ENCODE measurements around the gene WDR35.
"Not testable (repeated sequence)": the region's sequence is repeated elsewhere in the genome, so short reads cannot be mapped to it uniquely, and the experiment has no call there.

The WDR35 gene

DNA sequence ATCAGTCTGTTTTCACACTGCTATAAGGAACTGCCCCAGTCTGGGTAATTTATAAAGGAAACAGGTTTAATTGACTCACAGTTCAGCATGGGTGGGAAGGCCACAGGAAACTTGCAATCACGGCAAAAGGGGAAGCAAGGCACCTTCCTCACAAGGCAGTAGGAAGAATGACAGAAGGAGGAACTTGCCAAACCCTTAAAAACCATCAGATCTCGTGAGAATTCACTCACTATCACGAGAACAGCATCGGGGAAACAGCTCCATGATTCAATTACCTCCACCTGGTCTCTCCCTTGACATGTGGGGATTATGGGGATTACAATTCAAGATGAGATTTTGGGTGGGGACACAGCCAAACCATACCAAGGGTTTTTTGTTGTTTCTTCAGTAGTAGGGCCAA is 97.9 kb downstream of the WDR35 start:
- DNase-seq = not testable (repeated sequence)

DNA sequence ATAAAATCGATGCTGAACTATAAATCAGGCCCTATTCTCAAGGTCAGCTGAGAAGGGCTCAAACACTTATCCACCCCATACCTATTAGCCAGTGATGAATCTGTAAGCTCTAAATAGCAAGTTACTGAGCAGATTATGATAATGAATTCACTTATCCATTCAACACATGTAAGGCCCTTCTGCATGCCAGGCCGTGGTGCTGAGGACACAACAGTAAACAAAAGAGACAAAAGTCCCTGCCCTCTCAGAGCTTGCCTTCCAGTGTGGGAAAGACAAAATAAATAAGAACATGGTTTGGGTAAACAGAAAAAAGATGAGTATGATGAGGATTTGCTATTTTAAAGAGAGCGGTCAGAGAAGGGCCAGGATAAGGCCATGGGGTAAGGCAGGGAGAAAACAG is 99.8 kb downstream of the WDR35 start:
- no peak for DNase-seq

DNA sequence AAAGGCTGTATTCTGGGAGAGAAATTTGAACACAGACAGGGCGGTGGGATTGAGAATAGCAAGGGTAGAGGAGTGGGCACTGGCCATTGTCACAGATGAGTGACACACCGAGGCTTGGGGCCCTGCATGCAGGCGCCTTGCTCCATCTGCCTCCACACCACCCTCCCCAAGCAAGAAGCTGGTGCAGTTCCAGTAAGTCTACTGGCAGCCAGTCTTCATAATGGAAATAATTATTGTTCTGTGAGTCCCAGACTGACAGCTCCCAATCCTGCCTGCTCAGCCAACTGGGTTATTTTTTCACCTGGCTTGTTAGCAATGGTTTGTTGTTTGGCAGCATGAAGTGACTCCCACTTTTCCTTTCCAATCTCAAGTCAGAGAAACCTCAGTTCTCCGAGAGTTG is 101.1 kb downstream of the WDR35 start:
- DNase-seq = no peak

DNA sequence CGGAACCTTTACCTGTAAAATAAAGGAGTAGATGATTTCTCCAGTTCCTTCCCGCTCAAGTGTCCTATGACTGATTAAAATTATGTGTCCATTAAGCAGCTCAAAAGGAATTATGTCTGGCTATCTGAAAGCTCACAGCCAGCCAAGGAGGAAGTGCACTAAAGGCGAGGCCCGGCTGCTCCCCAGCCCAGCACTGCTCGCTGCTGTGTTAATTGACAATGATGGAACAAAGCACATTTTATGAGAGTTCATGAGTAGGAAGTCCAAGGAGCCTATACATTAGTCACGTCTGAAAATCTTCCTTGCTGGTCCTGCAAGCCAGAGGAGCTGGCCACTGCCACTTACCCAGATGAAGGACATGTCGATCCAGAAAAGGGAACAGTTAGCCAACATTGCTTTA is 102.4 kb downstream of the WDR35 start:
- no peak for DNase-seq

DNA sequence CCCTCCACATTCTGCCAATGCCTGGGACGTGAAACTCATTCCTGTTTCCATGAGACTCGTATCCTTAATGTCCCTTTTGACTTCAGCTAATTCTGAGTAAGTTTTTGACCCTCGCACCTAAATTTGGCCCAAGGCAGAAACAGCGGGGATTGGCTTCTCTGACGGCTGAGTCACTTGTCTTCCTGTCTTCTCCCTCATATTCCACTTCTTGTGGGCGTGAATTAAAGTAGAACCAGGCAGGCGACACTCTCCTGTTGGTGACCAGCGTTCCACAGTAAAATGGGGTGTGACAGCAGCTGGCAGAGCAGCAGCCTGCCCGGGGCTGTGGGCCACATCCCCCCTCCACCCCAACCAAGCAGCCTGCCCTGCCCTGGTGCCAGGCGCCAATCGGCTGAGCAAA is 103.6 kb downstream of the WDR35 start:
- no peak for DNase-seq

- DNase-seq = no peak
Measured at GRCh38 chr2:19885791-19886190, 104.1 kb downstream of the WDR35 start.

DNA sequence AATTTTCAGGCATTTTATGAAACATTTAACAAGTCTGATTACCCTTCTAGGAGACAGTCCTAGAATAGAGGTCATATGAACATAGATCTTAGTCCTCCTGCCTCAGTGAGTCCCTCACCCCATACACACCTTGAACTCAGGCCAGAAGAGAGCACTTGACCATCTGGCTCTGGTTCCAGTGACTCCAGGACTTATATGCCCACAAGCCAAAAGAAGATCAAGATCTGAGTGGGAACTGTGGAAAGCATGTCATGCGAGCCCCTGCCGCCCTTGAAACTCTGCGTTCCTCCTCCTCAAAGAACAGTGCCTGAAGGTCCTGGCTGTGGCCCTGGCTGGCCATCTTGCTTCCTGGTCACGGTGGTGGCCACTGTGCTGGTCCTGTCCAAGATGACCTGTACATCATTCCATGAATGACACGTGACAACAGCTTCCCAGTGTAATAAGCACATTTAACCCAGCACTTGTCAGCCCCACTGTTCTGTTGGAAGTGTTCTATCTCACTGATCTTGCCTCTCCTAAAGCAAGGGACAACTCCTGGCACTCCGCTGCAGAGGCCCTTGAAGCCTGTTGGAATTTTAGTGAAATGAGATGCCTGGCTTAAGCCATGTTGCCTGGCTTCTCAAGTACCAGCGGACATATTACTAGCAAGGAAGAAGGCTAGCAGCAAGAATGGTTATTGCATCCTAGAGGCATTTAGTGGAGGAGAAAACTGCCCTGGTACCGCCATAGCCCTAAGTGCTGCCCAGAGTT is 105.8 kb downstream of the WDR35 start:
- DNase-seq = no peak

DNA sequence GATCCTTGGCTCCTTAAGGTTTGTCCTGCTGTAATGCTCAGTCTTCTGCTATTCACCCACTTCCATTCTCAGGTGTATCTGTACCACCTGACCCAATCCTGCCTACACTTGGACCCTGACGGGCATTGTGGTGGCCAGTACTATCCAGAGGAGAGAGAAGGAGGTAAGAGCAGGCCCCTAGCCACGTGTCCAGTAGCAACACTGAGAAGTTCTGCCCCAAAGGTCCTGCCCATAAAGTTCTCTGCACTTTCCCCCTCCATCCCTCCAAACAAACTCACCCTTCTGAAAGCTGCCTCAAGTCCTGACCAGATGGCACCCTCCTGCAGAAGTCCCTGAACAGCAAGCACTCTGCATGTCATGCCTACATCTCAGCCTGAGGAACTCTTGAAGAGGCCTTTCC is 106.4 kb downstream of the WDR35 start:
- no peak for DNase-seq

DNA sequence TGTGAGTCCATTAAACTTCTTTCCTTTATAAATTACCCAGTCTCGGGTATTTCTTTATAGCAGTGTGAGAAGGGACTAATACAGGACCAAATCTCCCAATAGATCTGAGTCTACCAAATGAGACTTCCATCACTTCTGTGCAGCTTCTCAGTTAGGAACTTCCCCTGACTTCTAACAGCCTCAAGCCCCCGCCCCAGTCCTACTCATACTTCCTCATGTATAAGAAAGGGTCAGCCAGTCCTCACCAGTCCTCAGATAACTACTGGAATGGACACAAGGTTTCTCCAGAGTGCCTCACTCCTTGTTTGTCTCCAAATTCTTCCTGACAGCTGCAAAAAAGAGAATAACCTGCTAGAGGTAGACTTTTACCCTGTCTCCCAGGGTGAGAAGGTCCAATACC is 107.6 kb downstream of the WDR35 start:
- DNase-seq = no peak

DNA sequence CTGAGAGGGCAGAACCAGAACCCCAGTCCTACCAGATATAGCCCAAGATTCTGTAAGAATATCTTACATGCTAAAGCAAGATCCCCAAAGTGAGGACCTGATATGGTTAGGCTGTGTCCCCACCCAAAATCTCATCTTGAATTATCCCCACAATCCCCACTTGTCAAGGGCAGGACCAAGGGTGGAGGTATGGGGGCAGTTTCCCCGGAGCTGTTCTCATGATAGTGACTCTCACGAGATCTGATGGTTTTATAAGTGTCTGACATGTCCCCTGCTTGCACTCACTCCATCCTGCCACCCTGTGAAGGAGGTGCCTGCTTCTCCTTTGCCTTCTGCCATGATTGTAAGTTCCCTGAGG is 108.0 kb downstream of the WDR35 start:
- no peak for DNase-seq

- DNase-seq = no peak
Measured at GRCh38 chr2:19881221-19881907, 108.5 kb downstream of the WDR35 start.

DNA sequence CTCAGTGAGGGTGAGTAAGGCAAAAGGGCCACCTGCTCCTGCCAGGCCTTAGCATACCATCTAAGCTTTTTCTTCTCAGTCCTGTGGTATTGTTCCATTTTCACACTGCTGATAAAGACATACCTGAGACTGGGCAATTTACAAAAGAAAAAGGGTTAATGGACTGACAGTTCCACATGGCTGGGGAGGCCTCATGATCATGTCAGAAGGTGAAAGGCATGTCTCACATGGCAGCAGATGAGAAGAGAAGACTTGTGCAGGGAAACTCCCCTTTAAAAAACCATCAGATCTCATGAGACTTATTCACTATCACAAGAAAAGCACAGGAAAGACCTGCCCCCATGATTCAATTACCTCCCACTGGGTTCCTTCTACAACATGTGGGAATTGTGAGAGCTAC is 109.7 kb downstream of the WDR35 start:
- not testable (repeated sequence) for DNase-seq

DNA sequence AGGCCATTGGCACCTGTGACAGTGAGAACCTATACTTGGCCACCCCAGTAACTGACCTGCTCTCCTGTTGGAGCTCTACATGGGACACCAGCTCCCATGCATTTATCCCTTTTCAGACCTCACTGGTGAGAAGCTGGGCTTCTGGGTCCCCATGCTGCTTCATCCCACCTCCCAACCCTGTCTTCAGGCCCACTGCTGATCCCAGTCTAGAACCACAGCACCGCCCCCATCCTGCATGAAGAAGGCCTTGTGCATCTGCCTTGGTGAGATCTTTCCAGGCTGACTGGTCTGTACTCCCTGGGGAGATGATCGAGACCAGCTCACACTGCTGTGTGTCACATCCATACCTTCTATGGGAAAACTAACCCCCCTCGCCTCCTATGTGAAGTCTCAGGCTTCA is 110.8 kb downstream of the WDR35 start:
- DNase-seq = no peak

GRCh38 chr2:19878268-19879046 is 111.4 kb downstream of the WDR35 start:
- no peak for DNase-seq

DNA sequence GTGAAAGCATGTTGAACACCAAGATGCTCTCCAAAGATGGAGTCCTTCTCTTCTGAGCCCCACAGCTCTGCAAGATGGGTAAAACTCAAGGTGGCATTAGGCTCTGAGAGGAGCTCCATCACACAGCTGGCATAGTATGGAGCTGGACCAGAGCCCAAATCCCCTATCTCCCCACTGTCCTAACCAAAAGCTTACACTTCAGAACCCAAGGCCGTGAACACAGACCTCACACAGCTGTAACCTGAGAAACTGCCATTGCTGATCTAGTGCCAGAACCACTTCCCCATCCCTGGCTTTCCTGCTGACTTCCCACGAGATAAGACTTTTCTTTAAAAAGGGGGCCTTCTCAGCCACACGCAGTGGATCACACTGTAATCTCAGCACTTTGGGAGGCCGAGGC is 113.2 kb downstream of the WDR35 start:
- no peak for DNase-seq

GRCh38 chr2:19875280-19875679 is 114.6 kb downstream of the WDR35 start:
- DNase-seq = no peak

DNA sequence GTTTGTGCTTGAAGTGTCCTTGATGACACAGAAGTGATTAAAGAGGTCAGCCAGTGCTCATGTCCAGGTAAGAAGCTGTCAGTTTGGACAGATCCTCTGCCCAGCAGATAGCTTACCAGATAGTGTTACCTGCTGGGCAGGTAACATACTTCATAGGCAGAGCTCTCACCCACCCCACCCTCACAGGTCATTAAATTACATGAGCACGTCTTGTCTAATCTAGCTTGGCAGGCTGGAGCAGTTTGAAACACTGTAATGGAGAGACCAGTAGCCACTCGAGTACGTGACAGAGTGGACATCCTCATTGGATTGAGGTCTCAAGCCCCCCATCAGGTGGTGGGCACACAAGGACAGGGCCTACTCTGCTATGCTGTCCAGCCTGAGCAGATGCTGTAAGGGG is 115.2 kb downstream of the WDR35 start:
- DNase-seq = no peak

DNA sequence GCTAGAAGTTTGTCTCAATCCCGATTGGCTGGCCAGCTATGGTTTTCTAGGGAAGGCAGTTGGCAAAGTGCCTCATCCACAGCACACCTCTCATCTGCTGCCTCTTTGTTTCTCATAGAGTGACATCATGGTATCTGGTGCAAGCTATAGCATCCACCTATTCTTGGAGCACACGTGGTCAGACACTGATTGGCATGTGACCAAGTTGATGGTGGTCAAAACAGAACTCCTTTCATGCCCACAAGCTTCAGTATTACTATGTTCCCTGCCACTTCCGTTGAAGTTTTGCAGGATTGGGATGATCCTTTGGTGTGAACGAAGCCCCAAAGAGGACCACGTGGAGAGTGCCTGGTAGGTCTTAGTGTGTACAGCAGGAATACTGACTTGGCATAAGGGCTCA is 116.9 kb downstream of the WDR35 start:
- DNase-seq = no peak

- no peak for DNase-seq
Measured at GRCh38 chr2:19872302-19872701, 117.6 kb downstream of the WDR35 start.

- no peak for DNase-seq
Measured at GRCh38 chr2:19871836-19872235, 118.1 kb downstream of the WDR35 start.

DNA sequence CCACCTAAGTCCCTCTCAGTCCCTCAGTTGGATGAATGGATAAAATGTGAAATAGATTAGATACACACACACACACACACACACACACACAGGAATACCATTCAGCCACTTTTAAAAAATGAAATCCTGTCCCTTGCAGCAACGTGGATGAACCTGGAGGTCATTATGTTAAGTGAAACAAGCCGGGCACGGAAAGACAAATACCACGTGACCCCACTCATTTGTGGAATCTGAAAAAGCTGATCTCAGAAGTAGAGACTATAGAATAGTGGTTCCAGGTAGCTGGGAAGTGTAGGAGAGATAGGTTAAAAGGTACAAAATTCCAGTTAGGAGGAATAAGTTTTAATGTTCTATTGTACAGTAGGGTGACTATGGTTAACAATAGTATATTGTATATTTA is 119.1 kb downstream of the WDR35 start:
- no peak for DNase-seq

DNA sequence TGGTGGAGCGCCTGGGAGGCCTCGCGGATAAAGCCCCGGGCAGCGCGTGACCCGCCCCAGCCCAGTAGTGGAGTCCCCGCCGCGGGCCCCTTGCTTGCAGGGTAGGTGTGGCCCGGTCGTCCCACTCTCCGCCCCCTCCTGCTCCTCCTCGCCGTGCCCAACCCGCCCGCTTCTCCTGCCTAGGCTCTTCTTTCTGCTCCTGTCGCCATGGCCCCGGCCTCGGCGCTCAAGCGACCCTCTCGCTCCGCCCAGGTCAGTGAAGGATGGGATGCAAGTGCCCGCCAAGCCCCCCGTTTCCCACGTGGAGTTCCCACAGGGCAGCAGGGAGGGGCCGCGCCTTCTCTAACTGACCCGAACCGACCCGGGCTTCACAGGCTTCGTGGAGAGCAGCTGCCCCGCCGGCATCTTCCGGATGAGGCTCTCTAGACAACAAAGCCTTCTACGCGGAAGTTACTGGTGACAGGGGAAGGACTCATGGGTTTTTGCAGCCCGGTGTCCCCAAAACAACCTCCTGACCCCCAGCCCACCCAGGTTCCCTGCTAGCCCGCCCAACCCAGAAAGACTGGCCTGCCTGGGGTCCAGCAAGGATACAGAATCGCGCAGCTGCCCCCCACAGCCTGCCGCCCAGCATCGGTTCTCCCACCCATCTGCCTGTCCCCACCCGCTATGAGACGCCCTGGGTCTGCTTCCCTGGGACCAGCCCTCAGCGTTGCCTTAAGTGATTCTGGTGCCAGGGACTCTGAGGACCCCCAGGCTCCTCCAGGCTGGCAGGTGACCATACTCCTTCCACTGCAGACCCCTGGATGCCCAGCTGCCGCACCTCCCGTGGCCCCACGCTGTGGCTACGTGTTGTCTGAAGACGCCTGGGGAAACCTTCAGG is 121.0 kb downstream of the WDR35 start:
- no peak for DNase-seq

DNA sequence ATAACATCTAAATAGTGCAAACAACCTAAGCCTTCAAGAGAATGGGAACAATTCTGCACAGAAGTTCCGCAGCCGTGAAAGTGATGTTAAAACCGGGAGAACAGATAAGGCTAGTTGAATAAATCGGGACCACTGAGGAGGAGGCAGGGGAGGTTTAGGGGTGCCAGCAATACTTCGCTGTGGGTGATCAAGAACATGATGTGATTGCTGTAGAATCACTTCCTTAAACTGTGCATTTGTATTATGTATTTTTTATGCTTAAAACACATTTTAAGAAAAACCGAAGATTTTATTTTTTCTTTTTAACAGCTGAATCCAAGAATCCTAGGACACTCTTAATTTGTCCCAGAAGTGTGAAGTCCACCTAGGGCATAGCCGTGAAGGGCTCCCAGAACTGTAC is 121.7 kb downstream of the WDR35 start:
- DNase-seq = no peak
